Measurements from ENCODE around the gene HSD17B4. TPM values are rescaled to one million over a fixed set of nuclear protein-coding genes. Genes with fewer than 3 reads are reported as not detected.
"Not testable (repeated sequence)": the region's sequence is repeated elsewhere in the genome, so short reads cannot be mapped to it uniquely, and the experiment has no call there.

The HSD17B4 gene
- total RNA-seq, 2 donors from 2014 or later = 168 to 174 TPM

- no peaks in the 10 kb centered on the region for H3K27me3 ChIP-seq (replicated peaks; ENCODE audit: insufficient read depth)
Observed at GRCh38 chr5:119470851-119471451, 18.7 kb downstream of the HSD17B4 start.

GRCh38 chr5:119473241-119473640 lies 20.9 kb downstream of the HSD17B4 start:
- Histone ChIP-seq H3K36me3 (peaks cover 17% of the 10 kb centered on the region), H3K4me3 (no peak overlapping the region), H3K27me3 (replicated peaks; ENCODE audit: insufficient read depth) (no peaks in the 10 kb centered on the region), H3K4me1 (ENCODE audit: control insufficient read depth in 1 of 2, low read depth in 2 of 2) (peaks cover 3 to 10% of the 10 kb centered on the region in 2 donors), H3K27ac (no peak overlapping the region), H3K9me3 (peaks cover 13% of the 10 kb centered on the region)
- ATAC-seq (ENCODE audit: insufficient number of reproducible peaks, low FRiP score, low read depth) (no peak), DNase-seq (ENCODE audit: low spot score) (no peak)
- TF ChIP-seq CTCF (IDR thresholded peaks at IDR 0.05) = no peak

More at GRCh38 chr5:119470851-119471451, 18.7 kb downstream of the HSD17B4 start:
- H3K4me1 ChIP-seq (ENCODE audit: control insufficient read depth in 1 of 2, low read depth in 2 of 2) = peaks cover 3 to 10% of the 10 kb centered on the region in 2 donors
- peaks cover 22% of the 10 kb centered on the region for H3K9me3 ChIP-seq
- TF ChIP-seq CTCF (IDR thresholded peaks at IDR 0.05) = peak; percentile 68
- ATAC-seq (ENCODE audit: insufficient number of reproducible peaks, low FRiP score, low read depth) (no peak), DNase-seq (ENCODE audit: low spot score) (no peak)
- peaks cover 8% of the 10 kb centered on the region for H3K36me3 ChIP-seq
- no peak overlapping the region for H3K4me3 ChIP-seq
- H3K27ac ChIP-seq = no peak overlapping the region

GRCh38 chr5:119476341-119476740 lies 24.0 kb downstream of the HSD17B4 start:
- no peak overlapping the region for H3K4me3 ChIP-seq
- H3K36me3 ChIP-seq = peaks cover 16% of the 10 kb centered on the region
- no peak for TF ChIP-seq CTCF (IDR thresholded peaks at IDR 0.05)
- H3K4me1 ChIP-seq (ENCODE audit: control insufficient read depth in 1 of 2, low read depth in 2 of 2) = peaks cover 0 to 5% of the 10 kb centered on the region in 2 donors
- H3K27me3 ChIP-seq (replicated peaks; ENCODE audit: insufficient read depth) = no peaks in the 10 kb centered on the region
- no peak for DNase-seq (ENCODE audit: low spot score)
- no peak for ATAC-seq (ENCODE audit: insufficient number of reproducible peaks, low FRiP score, low read depth)
- no peak overlapping the region for H3K27ac ChIP-seq
- no peaks in the 10 kb centered on the region for H3K9me3 ChIP-seq

- ATAC-seq (ENCODE audit: insufficient number of reproducible peaks, low FRiP score, low read depth) = no peak
- H3K27me3 ChIP-seq (replicated peaks; ENCODE audit: insufficient read depth) = no peaks in the 10 kb centered on the region
- H3K36me3 ChIP-seq = peaks cover 13% of the 10 kb centered on the region
- no peak for DNase-seq (ENCODE audit: low spot score)
- H3K4me1 ChIP-seq (ENCODE audit: control insufficient read depth in 1 of 2, low read depth in 2 of 2) = no peaks in the 10 kb centered on the region
- H3K27ac ChIP-seq = no peak overlapping the region
- H3K9me3 ChIP-seq = no peaks in the 10 kb centered on the region
- H3K4me3 ChIP-seq = no peak overlapping the region
- no peak for TF ChIP-seq CTCF (IDR thresholded peaks at IDR 0.05)
Observed at GRCh38 chr5:119478781-119479180, 26.5 kb downstream of the HSD17B4 start.

- H3K27ac ChIP-seq; ATAC-seq (ENCODE audit: insufficient number of reproducible peaks, low FRiP score, low read depth); H3K4me3 ChIP-seq; H3K4me1 ChIP-seq (ENCODE audit: control insufficient read depth in 1 of 2, low read depth in 2 of 2); H3K9me3 ChIP-seq; DNase-seq (ENCODE audit: low spot score); H3K27me3 ChIP-seq (replicated peaks; ENCODE audit: insufficient read depth): not testable (repeated sequence)
- H3K36me3 ChIP-seq = peaks cover 14% of the 10 kb centered on the region
Observed at GRCh38 chr5:119480629-119481028, 28.3 kb downstream of the HSD17B4 start.

GRCh38 chr5:119483155-119483554 lies 30.9 kb downstream of the HSD17B4 start:
- Histone ChIP-seq H3K36me3 (peaks cover 10% of the 10 kb centered on the region), H3K9me3 (no peaks in the 10 kb centered on the region), H3K27me3 (replicated peaks; ENCODE audit: insufficient read depth) (no peaks in the 10 kb centered on the region), H3K4me1 (ENCODE audit: control insufficient read depth in 1 of 2, low read depth in 2 of 2) (no peaks in the 10 kb centered on the region), H3K4me3 (no peak overlapping the region), H3K27ac (no peak overlapping the region)
- no peak for DNase-seq (ENCODE audit: low spot score)
- ATAC-seq (ENCODE audit: insufficient number of reproducible peaks, low FRiP score, low read depth) = no peak
- TF ChIP-seq CTCF (IDR thresholded peaks at IDR 0.05) = no peak

Data from thoracic aorta (tissue), 2 donors.